Colonic mucosa (tissue), 4 donors: ENCODE results near the gene ACSM3. TPM values are rescaled to one million over a fixed set of nuclear protein-coding genes. Genes with fewer than 3 reads are reported as not detected.

ENCODE experiments used
- DNase-seq: peaks from one replicate; pipeline ENCODE4 v3.0.0-alpha.2; 2020
- H3K27ac ChIP-seq: fragments of 200-600 bp; one replicate; pipeline ENCODE4 v1.8.0; 2021
- H3K27me3 ChIP-seq: fragments of 200-600 bp; one replicate; pipeline ENCODE4 v1.8.0; 2021
- H3K36me3 ChIP-seq: fragments of 200-600 bp; one replicate; pipeline ENCODE4 v1.8.0; 2021
- H3K4me1 ChIP-seq: fragments of 200-600 bp; one replicate; pipeline ENCODE4 v1.8.0; 2021; ENCODE audit warnings: mild to moderate bottlenecking
- H3K4me3 ChIP-seq: fragments of 200-600 bp; one replicate; pipeline ENCODE4 v1.8.0; 2021
- H3K9ac ChIP-seq, 2 donors: one replicate each; pipeline ENCODE4 v1.7.0; 2013; ENCODE audit warnings: control low read depth in 2 of 2, low read depth in 2 of 2, low read length in 2 of 2
- H3K9me3 ChIP-seq: fragments of 200-600 bp; one replicate; pipeline ENCODE4 v1.8.0; 2021
- CTCF ChIP-seq: fragments of 200-600 bp; IDR thresholded peaks from one replicate; pipeline ENCODE4 v1.8.0; 2022; ENCODE audit warnings: antibody characterized with exemption, mild to moderate bottlenecking
- intact Hi-C: fragments of 100-400 bp; cut with DNase I; formaldehyde crosslinking; loops from one replicate; pipeline ENCODE4 v1.14.1; 2022
- total RNA-seq, 2 donors: library from RNA; stranded (reverse); fragmentation: NEBNext Ultra II Directional in 1 of 2; extraction: Animal tissue kit (Norgen Biotek cat#: 25700) in 1 of 2; gene quantifications; one replicate each; pipeline ENCODE4 v1.2.1, GENCODE V29; 2021
- donor health status: healthy.
- donor health status: DM: no; HTN: no; CAD: no.
- donor health status: DM: no; HTN: no; CAD: no.

ACSM3 gene
- total RNA-seq, 2 donors from 2014 or later, result 34.9 to 42.8 TPM

GRCh38 chr16:20781697-20782096 lies 17.9 kb downstream of the ACSM3 start:
- no peak for TF ChIP-seq CTCF
- H3K9ac ChIP-seq, result no peak overlapping the region
- no peaks in the 10 kb centered on the region for H3K36me3 ChIP-seq
- DNase-seq, result no peak
- no peaks in the 10 kb centered on the region for H3K9me3 ChIP-seq
- no peak overlapping the region for H3K27ac ChIP-seq
- H3K27me3 ChIP-seq, result no peaks in the 10 kb centered on the region
- intact Hi-C loops, result no loop called here
- no peaks in the 10 kb centered on the region for H3K4me1 ChIP-seq
- H3K4me3 ChIP-seq, result no peak overlapping the region

- H3K27me3 ChIP-seq, result no peaks in the 10 kb centered on the region
- no peak overlapping the region for H3K4me3 ChIP-seq
- H3K27ac ChIP-seq, result no peak overlapping the region
- no peak overlapping the region for H3K9ac ChIP-seq
- DNase-seq, result no peak
- no peaks in the 10 kb centered on the region for H3K4me1 ChIP-seq
- intact Hi-C loops, result no loop called here
- H3K9me3 ChIP-seq, result no peaks in the 10 kb centered on the region
- no peaks in the 10 kb centered on the region for H3K36me3 ChIP-seq
- no peak for TF ChIP-seq CTCF
These were observed 18.7 kb downstream of the ACSM3 start for GRCh38 chr16:20782470-20782869.

- DNase-seq, result no peak
- no peaks in the 10 kb centered on the region for H3K9me3 ChIP-seq
- no peaks in the 10 kb centered on the region for H3K27me3 ChIP-seq
- H3K27ac ChIP-seq, result no peak overlapping the region
- no peaks in the 10 kb centered on the region for H3K4me1 ChIP-seq
- intact Hi-C loops, result no loop called here
- H3K36me3 ChIP-seq, result no peaks in the 10 kb centered on the region
- no peak overlapping the region for H3K4me3 ChIP-seq
- TF ChIP-seq CTCF, result no peak
- no peak overlapping the region for H3K9ac ChIP-seq
These were observed 20.4 kb downstream of the ACSM3 start for GRCh38 chr16:20784204-20784603.

GRCh38 chr16:20789130-20789529 lies 25.3 kb downstream of the ACSM3 start:
- H3K4me1 ChIP-seq, result no peaks in the 10 kb centered on the region
- DNase-seq, result no peak
- H3K4me3 ChIP-seq, result no peak overlapping the region
- H3K9me3 ChIP-seq, result no peaks in the 10 kb centered on the region
- H3K9ac ChIP-seq, result no peak overlapping the region
- no peaks in the 10 kb centered on the region for H3K36me3 ChIP-seq
- intact Hi-C loops, result no loop called here
- no peak overlapping the region for H3K27ac ChIP-seq
- H3K27me3 ChIP-seq, result no peaks in the 10 kb centered on the region
- no peak for TF ChIP-seq CTCF

- no peak overlapping the region for H3K27ac ChIP-seq
- no peak overlapping the region for H3K4me3 ChIP-seq
- no peaks in the 10 kb centered on the region for H3K4me1 ChIP-seq
- DNase-seq, result no peak
- intact Hi-C loops, result no loop called here
- no peaks in the 10 kb centered on the region for H3K9me3 ChIP-seq
- H3K36me3 ChIP-seq, result no peaks in the 10 kb centered on the region
- no peaks in the 10 kb centered on the region for H3K27me3 ChIP-seq
- no peak overlapping the region for H3K9ac ChIP-seq
- no peak for TF ChIP-seq CTCF
These were observed 28.3 kb downstream of the ACSM3 start for GRCh38 chr16:20791923-20792612.
